GM13976 (cell line): ENCODE measurements around the gene COG2.

ENCODE experiments used
- DNase-seq: peaks from one replicate; pipeline ENCODE4 v3.0.0; 2012; ENCODE audit warnings: low spot score
- CTCF ChIP-seq: IDR thresholded peaks from 2 replicates; pipeline ENCODE4 v1.5.1; 2012; ENCODE audit warnings: borderline replicate concordance, mild to moderate bottlenecking; ENCODE audit not compliant: insufficient read depth; ENCODE audit errors: extremely low read depth, missing control alignments, control extremely low read depth
- in situ Hi-C: fragments of 300-500 bp; cut with MboI; formaldehyde crosslinking; loops from one replicate; pipeline ENCODE4 v1.12.0; 2022; ENCODE audit warnings: low sequenced_read_pairs, mixed read lengths, inconsistent platforms; ENCODE audit not compliant: unreplicated experiment

The COG2 gene

GRCh38 chr1:230735447-230735846 is 93.2 kb downstream of the COG2 start:
- in situ Hi-C loops = no loop called here
- DNase-seq = no peak
- no peak for TF ChIP-seq CTCF

- no peak for TF ChIP-seq CTCF
- in situ Hi-C loops = no loop called here
- no peak for DNase-seq
Observed at GRCh38 chr1:230737622-230738262, 95.5 kb downstream of the COG2 start.

DNA sequence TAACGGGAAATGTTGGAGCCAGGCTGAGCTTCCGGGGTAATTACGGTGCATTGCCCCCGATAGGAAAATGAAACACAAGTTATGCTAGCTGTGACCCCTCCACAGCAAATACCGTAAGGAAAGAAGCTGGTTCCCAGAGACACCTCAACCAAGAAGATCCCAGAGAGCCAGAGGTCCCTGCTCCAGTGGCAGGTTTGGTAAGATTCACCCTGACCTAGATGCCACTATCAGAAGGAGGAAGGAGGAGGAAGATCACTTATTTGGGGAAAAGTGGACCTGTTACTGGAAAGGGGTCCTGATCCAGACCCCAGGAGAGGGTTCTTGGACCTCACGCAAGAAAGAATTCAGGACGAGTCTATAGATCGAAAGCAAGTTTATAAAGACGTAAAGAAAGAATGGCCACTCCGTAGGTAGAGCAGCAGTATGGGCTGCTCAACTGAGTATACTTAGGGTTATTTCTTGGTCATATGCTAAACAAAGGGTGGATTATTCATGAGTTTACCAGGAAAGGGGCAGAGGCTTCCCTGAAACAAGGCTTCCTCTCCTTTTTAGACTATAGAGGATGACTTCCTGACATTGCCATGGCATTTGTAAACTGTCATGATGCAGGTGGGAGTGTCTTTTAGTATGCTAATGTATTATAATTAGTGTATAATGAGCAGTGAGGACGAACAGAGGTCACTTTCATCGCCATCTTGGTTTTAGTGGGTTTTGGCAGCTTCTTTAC is 97.4 kb downstream of the COG2 start:
- TF ChIP-seq CTCF = no peak
- in situ Hi-C loops = no loop called here
- no peak for DNase-seq
